T-helper 1 cell treated with Interleukin-12 subunit alpha and Interleukin-12 subunit beta and Interleukin-4 antibody, amounts not matched to agents 30 ng/mL and 1 ng/mL, for 36 hours (primary cell): ENCODE measurements around the gene ARHGDIA. TPM values are rescaled to one million over a fixed set of nuclear protein-coding genes. Genes with fewer than 3 reads are reported as not detected.

ENCODE experiments used
- intact Hi-C: fragments of 100-400 bp; cut with micrococcal nuclease; formaldehyde crosslinking; loops from one replicate; pipeline ENCODE4 v1.15.1; 2024
- total RNA-seq: library from RNA; stranded (reverse); gene quantifications from 2 replicates; pipeline ENCODE4 v1.2.3, GENCODE V29; 2022

ARHGDIA gene
- total RNA-seq, 1 donor from 2014 or later = 678 TPM

DNA sequence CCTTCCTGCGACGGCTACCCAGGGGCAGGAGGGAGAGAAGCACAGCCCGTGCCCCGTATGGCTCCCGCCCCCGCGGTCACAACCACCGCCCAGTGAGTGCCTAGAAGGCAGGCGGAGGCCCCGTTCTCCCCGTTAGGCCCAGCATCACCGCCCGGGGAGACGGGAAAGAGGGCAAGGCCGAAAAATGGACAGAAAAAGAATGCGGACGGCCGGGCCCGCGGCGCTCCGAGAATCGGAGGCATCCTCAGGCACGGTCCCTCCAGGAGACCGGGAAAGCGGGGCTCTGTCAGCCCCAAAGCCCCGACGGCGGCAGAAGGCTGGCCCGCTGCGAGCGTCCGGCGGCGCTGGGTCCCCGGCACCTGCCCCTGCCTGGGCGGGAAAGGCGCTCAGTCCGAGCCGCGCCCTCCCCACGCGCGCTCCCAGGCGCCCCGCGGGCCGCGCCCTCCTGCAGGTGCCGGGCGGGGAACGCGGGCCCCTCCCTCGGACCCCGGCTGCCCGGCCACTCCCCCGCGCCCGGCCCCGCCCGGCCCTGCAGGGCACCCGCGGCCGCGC is 38.5 kb downstream of the ARHGDIA start:
- intact Hi-C loops = loop anchor here (1.0 to 5.0 kb wide), 5 partner anchors 28 to 129 kb away; partner anchors contain the start of genes ARHGDIA, MRPL12, P4HB and PCYT2

DNA sequence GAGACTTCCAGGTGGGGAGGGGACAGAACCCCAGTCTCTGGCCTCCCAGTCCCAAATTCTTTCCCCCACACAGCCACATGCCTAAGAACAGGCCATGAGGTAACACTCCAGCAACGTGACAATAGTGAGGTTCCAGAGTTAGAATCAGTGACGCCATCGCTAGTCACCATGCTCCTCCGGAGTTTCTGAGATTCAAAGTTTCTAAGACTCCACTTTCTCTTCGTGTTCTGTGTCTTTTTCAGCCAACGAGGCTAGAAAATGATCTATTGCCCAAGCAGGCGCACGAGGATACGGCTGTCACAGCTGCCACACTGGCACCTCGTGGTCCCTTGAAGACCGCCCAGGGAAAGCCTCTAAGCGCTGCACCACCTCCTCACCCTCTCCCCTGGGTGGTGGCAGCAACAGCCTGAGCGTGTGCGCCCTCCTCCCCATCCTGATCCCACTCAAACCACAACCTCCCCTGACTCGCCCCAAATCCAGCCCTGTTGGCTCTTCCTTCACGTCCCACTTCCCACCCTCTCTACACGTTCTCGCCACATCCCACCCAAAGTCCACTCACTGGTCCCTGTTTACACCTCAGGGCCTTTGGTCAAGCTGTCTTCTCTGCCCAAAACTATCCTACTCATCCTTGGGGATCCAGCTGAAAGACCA is 39.1 kb downstream of the ARHGDIA start:
- intact Hi-C loops = loop anchor here (1.0 to 5.0 kb wide), 4 partner anchors 40 to 129 kb away; partner anchors contain the start of genes ARHGDIA, MRPL12 and PCYT2

DNA sequence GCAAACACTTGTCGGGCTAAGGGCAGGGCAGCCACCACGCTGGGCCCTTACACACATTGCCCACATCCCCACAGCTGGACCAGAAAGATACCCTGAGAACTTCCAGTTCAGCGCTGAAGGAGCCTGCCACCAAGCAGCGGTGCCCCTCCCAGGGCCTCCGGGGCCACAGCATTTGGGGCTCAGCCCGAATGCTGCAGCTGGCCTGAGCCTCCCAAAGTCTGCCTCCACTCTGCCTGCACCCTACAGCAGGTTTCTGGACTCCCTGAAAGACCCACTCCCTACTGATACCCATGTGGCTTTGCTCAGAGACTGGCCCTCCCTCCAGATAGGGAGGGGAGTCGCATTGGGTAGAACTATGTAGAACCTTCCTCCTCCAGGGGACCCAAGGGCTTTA is 39.6 kb downstream of the ARHGDIA start:
- intact Hi-C loops = loop anchor here (5.0 kb wide), 1 partner anchor 41 kb away; the partner anchor contains the start of gene ARHGDIA

DNA sequence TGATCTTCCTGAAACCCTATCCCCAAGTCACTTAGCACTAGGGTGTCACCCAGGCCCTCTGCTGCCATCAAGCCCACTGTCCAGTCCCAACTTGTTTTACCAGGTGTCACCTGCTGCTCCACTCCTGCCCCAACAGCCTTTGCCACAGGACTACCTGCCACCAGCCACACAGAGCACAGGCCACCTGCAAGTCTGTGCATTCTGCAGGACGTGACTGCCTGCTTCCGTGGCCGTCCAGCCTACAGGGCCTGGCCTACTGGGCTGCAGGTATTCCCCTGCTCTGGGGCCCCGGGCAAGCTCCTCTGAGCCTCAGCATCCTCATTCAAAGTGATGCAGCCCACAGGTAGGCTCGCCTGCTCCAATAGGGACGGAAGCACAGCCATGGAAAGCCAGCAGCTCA is 41.3 kb downstream of the ARHGDIA start:
- intact Hi-C loops = loop anchor here (5.0 kb wide), 1 partner anchor 42 kb away; the partner anchor contains the start of gene ARHGDIA

DNA sequence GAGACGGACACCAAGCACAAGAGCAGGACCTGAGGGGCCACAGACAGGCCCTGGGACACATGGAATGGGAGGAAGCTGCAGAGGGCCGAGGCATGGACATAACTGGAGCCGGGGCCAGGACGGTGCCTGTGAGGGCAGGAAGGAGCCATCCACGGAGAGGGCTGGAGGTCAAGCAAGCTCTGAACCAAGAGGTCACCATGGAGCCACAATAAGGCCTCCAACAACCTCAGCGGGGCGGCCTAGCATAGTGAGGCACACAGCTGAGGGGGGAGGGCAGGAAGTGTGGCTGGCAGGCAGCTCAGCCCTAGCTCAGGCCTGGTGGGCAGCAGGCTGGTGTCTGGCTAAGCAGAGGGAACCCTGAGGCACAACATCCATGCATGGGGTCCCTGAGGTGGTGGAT is 42.5 kb downstream of the ARHGDIA start:
- intact Hi-C loops = no loop called here

DNA sequence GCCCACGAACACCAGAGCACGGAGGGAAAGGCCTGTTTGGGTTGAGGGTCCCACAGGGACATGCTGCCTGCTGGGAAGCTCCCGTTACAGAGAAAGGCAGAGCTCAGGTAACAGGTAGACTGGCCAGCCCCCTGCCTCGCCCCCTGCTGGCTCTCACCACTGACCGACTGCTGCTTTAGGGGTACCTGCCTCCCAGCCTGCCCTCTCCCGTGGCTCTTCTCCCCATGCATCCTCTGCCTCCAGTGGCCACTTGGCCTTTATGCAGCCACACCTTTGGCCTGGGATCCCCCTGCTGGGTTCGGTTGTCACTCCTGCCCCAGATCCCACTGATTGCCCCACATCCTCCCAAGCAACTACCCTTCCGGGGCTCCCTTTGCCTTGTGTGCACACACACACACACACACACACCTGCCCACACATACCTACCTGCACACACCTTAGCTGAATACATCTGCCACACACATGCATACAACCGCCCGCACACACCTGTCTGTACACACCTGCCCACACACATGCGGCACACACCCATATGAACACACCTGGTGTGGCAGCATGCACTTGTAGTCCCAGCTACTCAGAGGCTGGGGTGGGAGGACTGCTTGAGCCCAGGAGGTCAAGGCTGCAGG is 45.2 kb downstream of the ARHGDIA start:
- intact Hi-C loops = no loop called here

DNA sequence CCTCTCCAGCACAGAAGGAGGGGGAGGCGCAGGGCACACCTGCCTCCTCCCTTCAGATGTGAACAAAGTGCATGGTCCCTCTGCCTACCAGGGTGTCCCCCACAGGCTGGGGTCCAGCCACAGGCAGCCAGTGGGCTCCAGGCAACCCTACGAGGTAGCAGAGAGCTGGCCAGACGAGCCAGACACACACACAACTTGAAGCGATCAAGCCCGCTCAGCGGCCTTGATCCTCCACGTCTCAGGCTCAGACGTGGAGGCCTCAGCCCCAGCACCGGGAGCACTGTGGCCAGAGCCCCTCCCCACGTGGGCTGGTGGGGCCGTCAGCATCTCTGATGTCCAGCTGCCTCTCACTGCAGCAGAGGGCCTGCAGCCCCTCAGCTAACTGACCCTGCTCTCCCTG is 46.5 kb downstream of the ARHGDIA start:
- intact Hi-C loops = no loop called here

DNA sequence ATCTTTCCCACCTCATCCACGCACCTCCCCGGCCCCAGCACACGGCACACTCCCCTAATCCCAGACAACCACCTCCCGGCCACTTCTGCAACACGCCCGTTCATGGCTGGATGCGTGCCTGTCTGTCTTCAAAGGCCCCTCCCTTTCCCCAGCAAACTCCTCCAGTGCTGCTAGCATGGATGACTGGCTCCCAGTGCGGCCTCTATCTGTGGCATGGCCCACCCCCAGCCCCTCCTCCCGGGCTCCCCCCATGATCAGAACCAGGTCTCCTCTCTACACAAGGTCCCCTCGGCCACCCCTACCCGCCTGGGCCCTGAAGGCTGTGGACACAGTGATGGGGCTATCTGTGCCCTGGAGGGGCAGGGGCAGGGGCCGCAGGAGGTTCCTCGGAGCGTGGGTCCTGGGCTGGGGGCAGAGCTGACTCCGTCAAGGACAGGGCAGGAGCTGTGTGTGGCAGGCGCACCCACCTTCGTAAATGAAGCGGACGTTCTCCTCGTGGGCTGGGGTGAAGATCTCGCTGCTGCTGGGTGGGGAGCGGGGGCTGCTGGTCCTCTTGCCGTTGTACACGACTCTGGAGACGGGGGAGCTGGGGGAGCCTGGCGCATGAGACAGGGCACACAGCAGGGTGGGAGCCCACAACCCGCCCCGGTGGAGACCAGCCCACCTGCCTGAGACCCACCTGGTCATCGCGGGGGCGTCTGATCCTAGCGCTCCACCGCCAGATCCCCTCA is 47.2 kb downstream of the ARHGDIA start:
- intact Hi-C loops = no loop called here

DNA sequence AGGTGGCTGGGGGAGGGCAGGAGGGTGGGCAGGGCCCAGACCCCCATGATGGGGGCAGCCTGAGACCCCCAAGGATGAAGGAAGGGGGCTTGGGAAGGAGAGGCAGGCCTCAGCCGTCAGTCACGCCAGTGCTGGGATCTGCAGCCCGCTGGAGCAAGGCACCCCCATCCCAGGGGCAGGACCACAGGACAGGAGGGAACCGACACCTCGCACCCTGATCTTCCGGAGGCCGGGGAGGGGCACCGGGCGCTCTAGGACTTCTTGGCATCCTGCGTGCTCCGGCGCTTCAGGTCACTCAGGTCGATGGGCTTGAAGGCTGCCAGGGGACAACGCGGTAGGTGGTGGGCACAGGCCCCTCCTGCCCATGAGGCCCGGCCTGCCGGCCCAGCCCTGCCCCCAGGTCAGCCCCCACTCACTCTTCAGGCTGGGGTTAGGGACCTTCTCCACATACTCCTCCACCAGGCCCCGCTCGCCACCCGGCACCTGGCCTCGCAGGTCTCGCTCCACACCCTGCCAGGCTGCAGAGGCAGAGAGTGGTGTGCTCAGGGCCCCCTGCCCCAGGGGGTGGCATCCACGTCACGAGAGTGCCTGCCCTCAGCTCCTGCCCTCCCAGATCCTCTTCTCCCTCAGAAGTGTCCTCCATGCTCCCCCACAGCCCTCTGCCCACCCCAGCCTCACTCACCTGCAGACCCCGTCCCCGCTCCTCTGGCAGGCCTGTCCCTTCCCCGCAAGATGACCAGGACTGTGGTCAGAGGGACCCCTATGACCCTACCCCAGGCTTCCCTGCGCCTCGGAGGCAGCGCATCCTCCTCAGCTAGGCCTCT is 47.9 kb downstream of the ARHGDIA start:
- intact Hi-C loops = no loop called here

DNA sequence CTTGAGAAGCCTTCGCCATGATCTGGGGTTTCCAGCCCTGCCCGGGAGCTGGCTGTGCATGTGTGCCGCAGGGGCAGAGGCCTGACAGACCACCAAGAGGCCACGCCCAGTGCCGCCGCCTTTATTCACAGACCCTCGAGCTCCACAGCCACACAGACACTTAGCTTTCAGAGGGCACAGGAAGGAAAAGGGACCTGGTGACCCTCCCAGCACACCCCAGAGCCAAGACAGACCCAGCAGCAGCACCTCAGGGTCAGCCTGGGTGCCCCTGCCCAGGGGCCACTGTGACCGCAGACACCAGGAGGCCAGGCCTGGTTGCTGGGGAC is 48.9 kb downstream of the ARHGDIA start:
- intact Hi-C loops = no loop called here

DNA sequence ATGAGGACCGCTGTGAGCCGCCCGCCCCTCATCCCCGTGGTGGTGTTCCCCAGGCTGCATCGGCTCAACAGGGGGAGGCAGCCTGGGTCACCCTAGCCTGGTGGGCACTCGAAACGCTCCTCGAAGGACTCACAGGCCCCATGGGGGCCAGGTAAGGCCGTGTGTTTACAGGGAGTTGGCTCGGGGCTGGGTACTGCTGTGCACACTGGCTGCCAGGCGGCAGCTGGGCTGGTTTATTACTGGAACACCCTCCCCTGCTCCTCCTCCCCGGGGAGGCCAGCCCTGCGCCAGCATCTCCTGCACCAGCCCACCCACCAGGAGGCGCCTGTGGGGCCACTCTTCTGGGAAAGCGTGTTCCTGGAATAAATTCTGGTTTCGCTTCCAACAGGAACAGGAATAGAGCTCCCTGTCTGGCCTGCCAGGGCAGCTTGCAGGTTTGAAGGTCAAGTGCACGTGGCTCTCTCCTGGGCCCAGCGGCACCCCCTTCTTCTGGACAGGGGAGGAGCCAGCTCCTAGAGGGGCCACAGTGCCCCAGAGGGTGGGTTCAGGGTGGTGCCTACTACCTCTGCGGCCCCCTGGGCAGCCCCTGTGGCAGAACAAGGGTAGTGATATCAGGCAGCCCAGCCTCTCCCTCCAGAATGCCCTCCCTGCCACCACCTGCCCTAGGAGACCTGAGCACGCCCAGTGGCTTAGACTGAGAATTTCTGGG is 49.4 kb downstream of the ARHGDIA start:
- intact Hi-C loops = no loop called here

DNA sequence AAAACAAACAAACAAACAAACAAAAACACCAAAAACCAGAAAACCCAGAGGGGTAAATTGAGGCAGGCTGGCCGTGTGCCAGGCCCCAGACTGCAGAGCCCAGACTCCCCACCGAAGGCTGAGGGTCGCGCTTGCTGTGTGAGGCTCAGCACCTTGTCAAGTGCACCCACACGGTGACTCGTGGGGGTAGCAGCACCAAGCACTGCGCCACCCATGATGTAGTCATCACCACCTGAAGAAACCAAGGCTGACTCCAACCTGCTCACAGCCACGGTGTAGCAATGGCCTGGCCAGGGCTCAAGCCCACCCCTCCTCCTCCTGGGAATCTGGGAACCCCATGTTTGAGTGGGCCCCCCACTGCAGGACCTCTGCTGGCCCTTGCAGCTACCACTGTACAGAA is 50.0 kb downstream of the ARHGDIA start:
- intact Hi-C loops = no loop called here

DNA sequence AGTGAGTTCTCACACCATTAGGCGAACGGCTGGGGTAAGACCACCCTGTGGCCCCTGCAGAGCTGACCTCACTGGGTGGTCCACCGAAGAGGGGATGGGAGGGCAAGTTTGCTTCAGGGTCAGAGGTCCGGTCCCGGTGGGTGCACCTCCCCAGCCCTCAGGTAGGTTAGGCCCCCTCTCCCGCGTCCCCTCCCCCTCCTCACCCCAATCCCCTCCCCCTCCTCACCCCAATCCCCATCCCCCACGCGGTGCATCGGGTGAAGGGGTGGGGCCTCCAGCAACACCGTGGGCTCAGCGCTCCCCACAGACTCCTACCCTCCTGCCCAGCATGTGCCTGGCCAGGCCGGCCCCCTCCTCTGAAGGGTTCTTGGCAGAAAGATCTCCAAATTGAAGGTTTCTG is 51.4 kb downstream of the ARHGDIA start:
- intact Hi-C loops = no loop called here

DNA sequence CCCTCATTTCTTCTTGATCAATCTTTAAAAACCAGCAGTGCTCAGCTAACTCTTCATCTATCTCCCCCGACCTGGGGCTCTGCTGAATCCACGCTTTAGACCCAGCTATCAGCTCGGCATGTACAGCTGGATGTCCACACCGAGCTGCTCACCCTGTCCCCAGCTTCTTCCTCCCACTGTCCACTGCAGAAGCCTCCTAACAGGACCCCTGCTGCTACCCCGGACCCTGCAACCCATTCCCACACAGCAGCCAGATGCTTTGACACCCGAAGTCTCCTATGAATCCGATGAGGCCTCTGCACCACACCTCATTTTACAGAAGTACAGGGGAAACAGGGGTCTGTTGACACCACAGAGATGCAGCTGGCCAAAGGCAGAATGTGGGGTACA is 53.4 kb downstream of the ARHGDIA start:
- intact Hi-C loops = no loop called here

Other genes starting within 250 kb of the ARHGDIA start
- gene NPLOC4, start 234.2 kb downstream of the ARHGDIA start, total RNA-seq = 133 and 140 TPM in 2 replicates
- gene TSPAN10, start 234.1 kb downstream of the ARHGDIA start, total RNA-seq = 0.37 and 0.47 TPM in 2 replicates
- gene PDE6G, start 214.8 kb downstream of the ARHGDIA start, total RNA-seq = 21.9 and 26.3 TPM in 2 replicates
- gene OXLD1, start 204.7 kb downstream of the ARHGDIA start, total RNA-seq = 48.1 and 48.8 TPM in 2 replicates
- 33.2 and 38.5 TPM in 2 replicates for gene CCDC137, start 204.6 kb downstream of the ARHGDIA start, total RNA-seq
- 30.9 and 31.1 TPM in 2 replicates for gene ARL16, start 187.5 kb downstream of the ARHGDIA start, total RNA-seq
- gene HGS, start 187.3 kb downstream of the ARHGDIA start, total RNA-seq = 127 TPM in 2 replicates
- gene MRPL12, start 168.0 kb downstream of the ARHGDIA start, total RNA-seq = 85.6 and 86.6 TPM in 2 replicates
- gene SLC25A10, start 159.1 kb downstream of the ARHGDIA start, total RNA-seq = 25.9 and 26.9 TPM in 2 replicates
- gene GCGR, start 67.2 kb downstream of the ARHGDIA start, total RNA-seq = not detected in 2 replicates
- gene MCRIP1, start 38.0 kb downstream of the ARHGDIA start, total RNA-seq = 53.5 and 56.8 TPM in 2 replicates
- gene PPP1R27, start 36.3 kb downstream of the ARHGDIA start, total RNA-seq = not detected in 2 replicates
- gene P4HB, start 10.8 kb downstream of the ARHGDIA start, total RNA-seq = 548 and 588 TPM in 2 replicates
- gene ALYREF, start 20.2 kb upstream of the ARHGDIA start, total RNA-seq = 167 and 172 TPM in 2 replicates
- 108 and 111 TPM in 2 replicates for gene ANAPC11, start 20.4 kb upstream of the ARHGDIA start, total RNA-seq
- gene NPB, start 30.9 kb upstream of the ARHGDIA start, total RNA-seq = 0.32 and 0.34 TPM in 2 replicates
- gene PCYT2, start 40.1 kb upstream of the ARHGDIA start, total RNA-seq = 36.7 and 38.2 TPM in 2 replicates
- gene SIRT7, start 46.8 kb upstream of the ARHGDIA start, total RNA-seq = 62.7 and 71.3 TPM in 2 replicates
- gene MAFG, start 56.4 kb upstream of the ARHGDIA start, total RNA-seq = 26.2 and 28.5 TPM in 2 replicates
- gene PYCR1, start 66.0 kb upstream of the ARHGDIA start, total RNA-seq = 36.0 and 42.3 TPM in 2 replicates
- gene MYADML2, start 75.9 kb upstream of the ARHGDIA start, total RNA-seq = not detected in 2 replicates
- 0.78 and 1.6 TPM in 2 replicates for gene NOTUM, start 89.8 kb upstream of the ARHGDIA start, total RNA-seq
- 34.4 and 38.2 TPM in 2 replicates for gene ASPSCR1, start 106.3 kb upstream of the ARHGDIA start, total RNA-seq
- 71.2 and 71.7 TPM in 2 replicates for gene CENPX, start 151.5 kb upstream of the ARHGDIA start, total RNA-seq
- 31.2 and 33.2 TPM in 2 replicates for gene LRRC45, start 152.0 kb upstream of the ARHGDIA start, total RNA-seq
- gene RAC3, start 160.3 kb upstream of the ARHGDIA start, total RNA-seq = 5.0 and 6.7 TPM in 2 replicates
- 92.9 and 97.1 TPM in 2 replicates for gene DCXR, start 166.4 kb upstream of the ARHGDIA start, total RNA-seq
- 26.7 and 28.2 TPM in 2 replicates for gene RFNG, start 180.5 kb upstream of the ARHGDIA start, total RNA-seq
- 87.9 and 99.1 TPM in 2 replicates for gene GPS1, start 180.6 kb upstream of the ARHGDIA start, total RNA-seq
- 131 and 136 TPM in 2 replicates for gene DUS1L, start 194.5 kb upstream of the ARHGDIA start, total RNA-seq
- gene FASN, start 226.9 kb upstream of the ARHGDIA start, total RNA-seq = 184 and 185 TPM in 2 replicates